ENCODE data around the gene RTTN. TPM values are rescaled to one million over a fixed set of nuclear protein-coding genes. Genes with fewer than 3 reads are reported as not detected.

RTTN gene
- total and polyA plus RNA-seq, 3 donors from 2014 or later, result 23.1 to 67.0 (median 40.1) TPM

- H3K4me1 ChIP-seq, result no peaks in the 10 kb centered on the region
- intact Hi-C loops (cut with DNase I; ENCODE audit: low total_unique reads), result no loop called here
- no peaks in the 10 kb centered on the region for H3K36me3 ChIP-seq (ENCODE audit: low read depth, missing control alignments)
- no peak for TF ChIP-seq POLR2A (IDR thresholded peaks at IDR 0.05)
- TF ChIP-seq, protein P1, sequence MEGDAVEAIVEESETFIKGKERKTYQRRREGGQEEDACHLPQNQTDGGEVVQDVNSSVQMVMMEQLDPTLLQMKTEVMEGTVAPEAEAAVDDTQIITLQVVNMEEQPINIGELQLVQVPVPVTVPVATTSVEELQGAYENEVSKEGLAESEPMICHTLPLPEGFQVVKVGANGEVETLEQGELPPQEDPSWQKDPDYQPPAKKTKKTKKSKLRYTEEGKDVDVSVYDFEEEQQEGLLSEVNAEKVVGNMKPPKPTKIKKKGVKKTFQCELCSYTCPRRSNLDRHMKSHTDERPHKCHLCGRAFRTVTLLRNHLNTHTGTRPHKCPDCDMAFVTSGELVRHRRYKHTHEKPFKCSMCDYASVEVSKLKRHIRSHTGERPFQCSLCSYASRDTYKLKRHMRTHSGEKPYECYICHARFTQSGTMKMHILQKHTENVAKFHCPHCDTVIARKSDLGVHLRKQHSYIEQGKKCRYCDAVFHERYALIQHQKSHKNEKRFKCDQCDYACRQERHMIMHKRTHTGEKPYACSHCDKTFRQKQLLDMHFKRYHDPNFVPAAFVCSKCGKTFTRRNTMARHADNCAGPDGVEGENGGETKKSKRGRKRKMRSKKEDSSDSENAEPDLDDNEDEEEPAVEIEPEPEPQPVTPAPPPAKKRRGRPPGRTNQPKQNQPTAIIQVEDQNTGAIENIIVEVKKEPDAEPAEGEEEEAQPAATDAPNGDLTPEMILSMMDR (IDR thresholded peaks at IDR 0.05), result no peak
- H3K9me3 ChIP-seq, result no peaks in the 10 kb centered on the region
- DNase-seq, result no peak
- 77 to 83% methylated on average over 8 of the region's 8 CpGs for WGBS, 2 donors
- H3K4me3 ChIP-seq, result no peak overlapping the region
- no peak overlapping the region for H3K27ac ChIP-seq
- H3K27me3 ChIP-seq, result no peaks in the 10 kb centered on the region
Observed at GRCh38 chr18:70148039-70148938, 57.2 kb downstream of the RTTN start.

DNA sequence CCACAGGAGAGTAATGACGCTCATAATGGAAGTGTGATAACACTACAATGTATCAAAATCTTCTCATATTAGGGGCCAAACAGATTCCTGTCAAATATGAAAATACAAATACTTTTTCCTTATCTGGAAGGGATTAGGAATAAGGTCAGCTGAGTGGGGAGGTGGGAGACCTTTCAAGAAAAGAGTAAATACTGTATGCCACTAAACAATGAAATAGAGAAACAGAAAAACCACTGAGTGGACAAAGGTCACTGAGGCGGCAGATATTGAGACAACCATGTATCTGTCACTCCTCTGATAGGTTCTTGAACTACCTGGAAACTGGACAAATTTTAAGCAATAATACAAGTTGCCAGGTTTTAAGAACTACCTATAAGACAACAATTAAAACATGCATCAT, 59.3 kb downstream of the RTTN start:
- intact Hi-C loops (cut with DNase I; ENCODE audit: low total_unique reads), result no loop called here
- Histone ChIP-seq H3K27me3 (no peaks in the 10 kb centered on the region), H3K36me3 (ENCODE audit: low read depth, missing control alignments) (no peaks in the 10 kb centered on the region), H3K9me3 (no peaks in the 10 kb centered on the region), H3K4me1 (no peaks in the 10 kb centered on the region), H3K4me3 (no peak overlapping the region), H3K27ac (no peak overlapping the region)
- TF ChIP-seq POLR2A (IDR thresholded peaks at IDR 0.05), result no peak
- TF ChIP-seq, protein P1 (IDR thresholded peaks at IDR 0.05), result no peak
- WGBS, 2 donors, result 74 to 85% methylated on average over 2 of the region's 2 CpGs
- no peak for DNase-seq

GRCh38 chr18:70142001-70142400, 63.5 kb downstream of the RTTN start:
- no peak overlapping the region for H3K27ac ChIP-seq
- TF ChIP-seq, protein P1 (IDR thresholded peaks at IDR 0.05), result no peak
- no peak for TF ChIP-seq POLR2A (IDR thresholded peaks at IDR 0.05)
- no peak overlapping the region for H3K4me3 ChIP-seq
- WGBS, 2 donors, result 87 to 89% methylated on average over 3 of the region's 3 CpGs
- no peak for DNase-seq
- no peaks in the 10 kb centered on the region for H3K27me3 ChIP-seq
- no peaks in the 10 kb centered on the region for H3K9me3 ChIP-seq
- H3K36me3 ChIP-seq (ENCODE audit: low read depth, missing control alignments), result no peaks in the 10 kb centered on the region
- no peaks in the 10 kb centered on the region for H3K4me1 ChIP-seq
- intact Hi-C loops (cut with DNase I; ENCODE audit: low total_unique reads), result no loop called here

GRCh38 chr18:70139138-70139537, 66.3 kb downstream of the RTTN start:
- H3K27me3 ChIP-seq, result no peaks in the 10 kb centered on the region
- H3K9me3 ChIP-seq, result no peaks in the 10 kb centered on the region
- H3K27ac ChIP-seq, result no peak overlapping the region
- no peaks in the 10 kb centered on the region for H3K4me1 ChIP-seq
- H3K36me3 ChIP-seq (ENCODE audit: low read depth, missing control alignments), result no peaks in the 10 kb centered on the region
- no peak for DNase-seq
- intact Hi-C loops (cut with DNase I; ENCODE audit: low total_unique reads), result no loop called here
- no peak overlapping the region for H3K4me3 ChIP-seq
- no peak for TF ChIP-seq POLR2A (IDR thresholded peaks at IDR 0.05)
- TF ChIP-seq, protein P1 (IDR thresholded peaks at IDR 0.05), result no peak
- 67 to 70% methylated on average over 1 of the region's 1 CpG for WGBS, 2 donors

GRCh38 chr18:70135604-70136003, 69.9 kb downstream of the RTTN start:
- Histone ChIP-seq H3K4me3 (no peak overlapping the region), H3K9me3 (no peaks in the 10 kb centered on the region), H3K4me1 (no peaks in the 10 kb centered on the region), H3K27me3 (no peaks in the 10 kb centered on the region), H3K27ac (no peak overlapping the region), H3K36me3 (ENCODE audit: low read depth, missing control alignments) (no peaks in the 10 kb centered on the region)
- WGBS, 2 donors, result 69 to 71% methylated on average over 2 of the region's 2 CpGs
- intact Hi-C loops (cut with DNase I; ENCODE audit: low total_unique reads), result no loop called here
- TF ChIP-seq, protein P1 (IDR thresholded peaks at IDR 0.05), result no peak
- no peak for TF ChIP-seq POLR2A (IDR thresholded peaks at IDR 0.05)
- no peak for DNase-seq

Data from testis (tissue), 3 donors.